Activated CD4-positive, alpha-beta T cell treated with anti-CD3 and anti-CD28 coated beads for 1 hour (primary cell): ENCODE data around the gene DACT3.
A peak's percentile ranks its signal among the peaks of the same experiment; 100 is the strongest.

Experiments
- DNase-seq: peaks from one replicate; pipeline ENCODE4 v3.0.0-alpha.2; 2020

The DACT3 gene

DNA sequence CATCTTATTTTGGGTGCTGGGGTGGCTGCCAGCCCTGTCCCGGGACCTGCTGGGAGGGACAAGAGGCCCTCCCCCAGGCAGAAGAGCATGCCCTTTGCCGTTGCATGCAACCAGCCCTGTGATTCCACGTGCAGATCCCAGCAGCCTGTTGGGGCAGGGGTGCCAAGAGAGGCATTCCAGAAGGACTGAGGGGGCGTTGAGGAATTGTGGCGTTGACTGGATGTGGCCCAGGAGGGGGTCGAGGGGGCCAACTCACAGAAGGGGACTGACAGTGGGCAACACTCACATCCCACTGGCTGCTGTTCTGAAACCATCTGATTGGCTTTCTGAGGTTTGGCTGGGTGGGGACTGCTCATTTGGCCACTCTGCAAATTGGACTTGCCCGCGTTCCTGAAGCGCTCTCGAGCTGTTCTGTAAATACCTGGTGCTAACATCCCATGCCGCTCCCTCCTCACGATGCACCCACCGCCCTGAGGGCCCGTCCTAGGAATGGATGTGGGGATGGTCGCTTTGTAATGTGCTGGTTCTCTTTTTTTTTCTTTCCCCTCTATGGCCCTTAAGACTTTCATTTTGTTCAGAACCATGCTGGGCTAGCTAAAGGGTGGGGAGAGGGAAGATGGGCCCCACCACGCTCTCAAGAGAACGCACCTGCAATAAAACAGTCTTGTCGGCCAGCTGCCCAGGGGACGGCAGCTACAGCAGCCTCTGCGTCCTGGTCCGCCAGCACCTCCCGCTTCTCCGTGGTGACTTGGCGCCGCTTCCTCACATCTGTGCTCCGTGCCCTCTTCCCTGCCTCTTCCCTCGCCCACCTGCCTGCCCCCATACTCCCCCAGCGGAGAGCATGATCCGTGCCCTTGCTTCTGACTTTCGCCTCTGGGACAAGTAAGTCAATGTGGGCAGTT lies 51.2 kb downstream of the DACT3 start:
- peak; percentile 7 for DNase-seq

GRCh38 chr19:46608581-46609345 lies 52.2 kb downstream of the DACT3 start:
- DNase-seq, result peak; percentile 4

- peak; percentile 1 for DNase-seq
These were observed 52.8 kb downstream of the DACT3 start for GRCh38 chr19:46608178-46608577.

GRCh38 chr19:46607448-46607841 lies 53.5 kb downstream of the DACT3 start:
- peak; percentile 1 for DNase-seq

- peak; percentile 6 for DNase-seq
These were observed 54.1 kb downstream of the DACT3 start for GRCh38 chr19:46606681-46607447.

DNA sequence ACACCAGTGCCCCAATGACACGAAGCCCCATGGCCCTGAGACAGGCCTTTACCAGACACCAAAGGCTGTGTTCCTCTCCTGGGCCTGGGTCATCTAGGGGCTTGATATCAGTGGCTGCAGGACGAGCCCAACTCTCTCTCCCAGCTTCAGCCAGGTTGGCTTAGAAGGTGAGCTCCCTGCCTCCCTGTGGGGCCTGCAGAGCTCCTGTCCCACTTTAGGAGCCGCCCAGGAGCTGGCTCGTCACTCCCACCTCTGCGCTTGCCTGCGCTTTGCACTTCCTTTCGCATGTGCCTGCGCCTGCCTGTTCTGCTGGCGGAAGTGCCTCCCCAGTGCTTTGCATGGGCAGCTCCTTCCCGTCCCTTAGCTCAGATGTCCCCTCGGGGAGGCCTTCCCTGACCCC lies 55.0 kb downstream of the DACT3 start:
- DNase-seq, result peak; percentile 3

DNA sequence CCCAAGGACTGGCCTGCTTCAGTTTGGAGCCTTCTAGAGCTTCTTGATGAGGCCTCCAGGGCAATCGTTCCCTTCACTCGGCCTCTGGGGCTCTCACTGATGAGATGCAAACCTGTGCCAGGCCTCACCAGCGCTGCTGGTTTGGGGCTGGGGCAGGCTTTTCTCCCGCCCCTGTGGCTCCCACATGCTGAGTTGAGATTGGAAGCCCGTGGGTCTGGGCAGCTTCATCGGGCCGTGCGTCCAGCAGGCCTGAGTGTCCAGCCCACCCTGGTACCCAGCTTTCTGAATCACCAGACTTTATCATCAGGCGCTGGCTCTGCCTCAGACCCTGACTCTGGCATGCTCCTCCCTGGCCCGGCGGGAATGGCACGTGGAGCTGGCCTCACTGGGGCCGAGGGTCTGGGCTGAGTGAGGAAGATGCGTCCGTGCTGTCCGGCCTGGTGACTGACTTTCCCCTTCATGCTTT lies 55.6 kb downstream of the DACT3 start:
- DNase-seq, result no peak

DNA sequence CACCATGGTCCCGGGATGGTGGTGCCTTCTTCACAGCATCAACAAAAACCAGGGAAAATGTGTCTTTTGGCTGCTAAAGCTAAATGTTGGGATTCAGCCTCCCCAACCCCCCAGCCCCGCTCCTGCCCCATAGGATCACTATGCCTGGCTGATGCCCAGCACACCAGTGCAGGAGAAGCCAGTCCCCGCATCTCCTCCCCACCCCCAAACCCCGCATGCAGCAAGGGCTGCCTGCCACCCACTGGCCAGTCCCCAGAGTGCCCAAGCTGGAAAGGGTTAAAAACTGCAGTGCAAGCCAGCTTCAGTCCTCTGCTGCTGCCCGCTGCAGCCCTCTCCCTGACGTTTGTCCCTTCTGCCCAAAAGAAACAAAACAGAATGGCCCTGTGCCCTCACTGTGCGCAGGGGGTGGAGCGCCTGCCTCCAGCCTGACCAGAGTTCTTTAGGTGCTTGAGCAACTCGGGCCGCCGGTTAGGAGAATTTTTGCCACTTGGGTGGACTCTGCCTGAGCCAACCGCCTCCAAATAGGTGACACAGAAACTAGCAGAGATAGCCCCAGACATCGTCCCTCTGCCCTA lies 56.1 kb downstream of the DACT3 start:
- DNase-seq, result no peak

- DNase-seq, result no peak
These were observed 57.2 kb downstream of the DACT3 start for GRCh38 chr19:46603752-46604231.

DNA sequence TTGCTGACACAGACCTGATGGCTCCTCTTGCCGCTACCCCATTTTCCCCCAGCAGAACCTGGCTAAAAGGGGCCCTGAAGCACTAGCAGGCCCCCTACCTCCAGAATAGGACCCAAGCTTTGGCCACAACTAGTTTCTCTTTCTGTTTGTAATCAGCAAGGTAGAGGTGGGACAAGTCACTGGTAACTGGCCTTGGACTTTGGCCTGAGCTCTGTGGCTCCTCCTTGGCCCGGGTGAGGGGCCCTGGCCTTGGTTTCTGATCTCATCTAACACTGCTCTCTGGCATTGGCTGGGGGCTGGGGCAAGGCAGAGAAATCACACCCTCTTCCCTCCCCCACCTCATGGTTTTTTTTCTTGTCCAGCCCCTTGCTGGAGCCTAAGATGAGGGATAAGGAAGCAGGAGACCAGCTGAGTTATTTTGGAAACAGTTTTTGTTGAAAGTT lies 57.8 kb downstream of the DACT3 start:
- no peak for DNase-seq

DNA sequence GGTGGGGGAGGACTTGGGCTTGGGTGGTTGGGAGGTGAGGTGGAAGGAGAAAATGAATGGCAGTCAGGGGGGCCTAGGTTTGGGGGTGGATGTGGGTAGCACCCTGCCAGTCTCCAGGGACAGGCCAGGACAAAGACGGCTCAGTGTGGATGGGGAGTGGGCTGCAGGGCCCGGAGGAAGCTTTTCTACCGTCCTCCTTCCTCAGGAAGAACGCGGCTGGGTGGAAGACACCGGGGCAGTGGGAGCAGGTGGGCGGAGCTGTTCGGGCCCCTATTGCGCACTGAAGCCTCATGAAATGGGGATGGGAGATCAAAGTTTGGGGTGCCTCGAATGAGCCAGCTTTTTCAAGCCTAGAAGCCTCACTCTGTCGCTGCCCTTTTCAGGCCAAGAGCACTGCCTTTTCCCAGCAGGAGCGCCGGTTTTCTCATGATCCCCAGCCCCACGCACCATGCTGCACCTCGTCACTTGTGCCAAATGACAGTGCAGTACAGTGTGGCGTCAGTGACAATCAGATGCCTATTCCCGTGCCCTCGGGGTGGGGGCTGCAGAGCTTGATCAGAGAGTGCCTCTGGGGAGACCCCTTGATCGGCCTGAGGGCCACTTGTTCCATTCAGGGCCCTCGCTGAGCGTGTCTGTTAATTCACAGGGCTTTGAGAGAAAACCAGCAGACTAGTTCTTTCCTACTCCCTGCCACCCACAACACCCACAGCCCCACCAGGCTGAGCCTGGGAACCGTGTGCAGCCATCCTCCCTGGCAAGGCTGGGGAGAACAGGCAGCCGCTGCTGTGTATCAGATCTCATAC lies 58.4 kb downstream of the DACT3 start:
- no peak for DNase-seq

- no peak for DNase-seq
These were observed 59.4 kb downstream of the DACT3 start, which contains the start of gene CALM3 for GRCh38 chr19:46601318-46602224. CALM3 (plus strand) TSS chr19:46601330; CDS start chr19:46601435, 105 bp downstream.

DNA sequence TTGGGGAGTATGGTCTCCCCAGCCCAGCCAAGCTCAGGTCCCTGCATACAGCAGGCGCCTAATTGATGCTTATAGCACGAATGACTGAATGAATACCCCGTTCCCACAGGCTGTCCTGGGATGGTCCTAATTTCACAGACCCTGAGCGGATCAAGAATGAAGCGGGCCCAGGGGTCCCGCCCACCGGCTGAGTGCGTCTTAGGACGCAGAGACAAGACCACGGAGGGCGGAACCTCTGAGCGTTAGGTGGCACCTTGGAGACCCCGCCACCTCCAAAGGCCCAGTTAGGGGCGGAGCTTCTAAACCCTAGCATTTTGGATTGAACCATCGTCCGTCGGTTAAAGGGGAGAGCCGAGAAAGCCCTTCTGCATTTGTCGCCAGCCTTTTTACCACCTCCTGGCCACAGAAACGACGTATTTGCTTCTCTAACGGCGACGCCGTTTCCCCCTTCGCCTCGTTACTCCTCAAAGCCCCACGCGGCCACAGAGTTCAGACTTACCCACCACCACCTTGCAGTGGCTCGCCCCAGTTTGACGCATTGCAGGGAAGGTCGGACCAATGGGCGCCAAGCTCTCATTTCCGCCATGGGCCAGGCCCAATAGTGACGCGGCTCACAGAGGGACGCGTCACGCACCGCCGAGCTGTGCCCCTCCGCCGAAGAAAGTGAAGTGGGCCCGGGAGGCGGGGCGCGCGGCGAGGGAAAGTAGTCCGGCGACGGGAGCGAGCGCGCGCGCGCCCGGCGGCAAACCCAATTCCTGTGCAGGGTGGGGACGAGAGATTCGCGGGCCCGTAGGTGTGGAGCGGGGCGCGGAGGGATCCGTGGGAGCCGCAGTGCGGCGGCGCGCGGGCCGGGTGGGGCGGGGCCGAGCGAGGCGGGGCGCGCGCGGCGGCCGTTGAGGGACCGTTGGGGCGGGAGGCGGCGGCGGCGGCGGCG lies 60.3 kb downstream of the DACT3 start:
- DNase-seq, result peak; percentile 97

DNA sequence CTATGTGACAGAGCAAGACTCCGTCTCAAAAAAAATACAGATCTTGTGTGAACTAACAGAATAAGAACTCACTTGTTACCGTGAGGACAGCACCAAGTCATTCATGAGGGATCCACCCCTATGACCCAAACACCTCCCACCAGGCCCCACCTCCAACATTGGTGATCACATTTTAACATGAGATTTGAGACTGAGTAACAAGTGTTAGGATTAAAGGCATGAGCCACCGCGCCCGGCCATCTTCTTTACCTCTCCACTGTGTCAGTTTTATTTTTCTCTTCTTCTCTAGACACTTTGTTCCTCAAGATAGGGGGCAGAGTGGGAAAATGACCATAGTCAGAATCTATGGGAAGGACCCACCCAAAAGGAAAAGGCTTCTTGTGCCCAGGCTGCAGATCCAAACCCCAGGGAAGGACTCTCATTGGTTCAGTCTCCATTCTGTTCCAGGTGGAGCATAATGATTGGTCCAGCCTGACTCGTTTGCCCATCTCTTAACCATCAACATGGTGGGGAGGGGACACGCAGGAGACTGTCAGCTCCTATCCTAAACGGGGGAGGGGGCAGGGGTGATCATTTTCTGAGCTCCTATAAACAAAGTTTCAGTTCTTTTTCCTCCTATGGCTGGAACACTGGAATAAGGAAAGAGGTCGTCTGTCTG lies 61.1 kb downstream of the DACT3 start:
- DNase-seq, result no peak

- no peak for DNase-seq
These were observed 62.5 kb downstream of the DACT3 start for GRCh38 chr19:46598372-46598917.
